T1000 (cell line): ENCODE data around the gene CCL28.
"Not testable (repeated sequence)": the region's sequence is repeated elsewhere in the genome, so short reads cannot be mapped to it uniquely, and the experiment has no call there.

Experiments
- DNase-seq: peaks from one replicate; lab custom pipeline; 2025; ENCODE audit warnings: mixed read lengths; lab: John Stamatoyannopoulos, UW

The CCL28 gene, protein sequence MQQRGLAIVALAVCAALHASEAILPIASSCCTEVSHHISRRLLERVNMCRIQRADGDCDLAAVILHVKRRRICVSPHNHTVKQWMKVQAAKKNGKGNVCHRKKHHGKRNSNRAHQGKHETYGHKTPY

DNA sequence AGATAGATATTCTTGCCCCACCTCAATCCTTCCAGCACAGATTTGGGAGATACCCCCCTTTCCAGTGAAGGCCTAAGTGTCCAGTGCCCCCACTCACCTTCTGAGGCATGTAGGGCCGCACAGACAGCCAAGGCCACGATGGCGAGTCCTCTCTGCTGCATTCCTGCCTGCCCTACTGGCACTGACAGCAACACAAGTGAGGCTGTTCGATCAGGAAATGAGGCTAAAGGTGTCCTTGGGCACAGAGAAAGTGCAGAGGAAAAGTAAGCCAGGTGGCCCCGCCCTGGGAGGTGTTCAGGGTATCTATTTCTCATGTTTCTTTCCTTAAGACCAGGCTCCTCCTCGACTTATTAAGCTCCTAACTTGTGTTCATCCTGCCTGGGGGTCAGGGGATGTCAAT, at the start of gene CCL28:
Gene CCL28 (minus strand): TSS at position 236 of the 400 bp plus-strand sequence. CDS start 75 bp downstream, at position 161.
- no peak for DNase-seq

DNA sequence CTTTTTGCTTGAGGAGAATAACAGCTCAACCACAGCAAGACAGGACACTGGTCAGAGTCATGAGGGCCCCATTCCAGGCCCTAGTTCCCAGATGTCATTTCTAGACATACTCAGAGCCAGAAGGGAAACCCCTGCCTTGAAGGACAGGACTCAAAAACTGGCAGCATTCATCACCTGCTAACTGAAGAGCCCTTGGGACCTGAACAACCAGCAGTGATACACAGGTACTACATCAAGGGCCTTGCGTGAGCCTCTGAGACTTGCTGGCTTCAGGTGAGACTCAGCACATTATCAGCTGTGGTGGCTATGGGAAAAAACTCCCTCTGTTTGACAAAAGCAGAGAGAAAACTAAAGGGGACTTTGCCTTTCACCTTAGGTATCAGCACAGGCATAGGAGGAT, 48.9 kb upstream of the CCL28 start:
- no peak for DNase-seq

DNA sequence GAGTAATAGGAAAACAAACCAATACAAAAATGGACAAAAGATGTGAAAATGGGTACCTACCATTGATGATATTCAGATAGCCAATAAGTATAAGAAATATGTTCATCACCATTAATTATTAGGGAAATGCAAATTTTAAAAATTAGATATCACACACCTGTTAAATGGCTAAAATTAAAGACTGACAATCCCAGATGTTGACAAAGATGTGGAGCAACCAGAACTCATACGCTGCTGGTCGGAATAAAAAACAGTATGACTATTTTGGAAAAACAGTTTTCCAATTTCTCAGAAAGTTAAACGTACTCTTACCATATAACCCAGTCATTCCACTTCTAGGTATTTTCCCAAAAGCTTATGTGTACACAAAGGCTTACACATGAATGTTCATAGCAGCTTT, 44.4 kb upstream of the CCL28 start:
- DNase-seq: no peak

DNA sequence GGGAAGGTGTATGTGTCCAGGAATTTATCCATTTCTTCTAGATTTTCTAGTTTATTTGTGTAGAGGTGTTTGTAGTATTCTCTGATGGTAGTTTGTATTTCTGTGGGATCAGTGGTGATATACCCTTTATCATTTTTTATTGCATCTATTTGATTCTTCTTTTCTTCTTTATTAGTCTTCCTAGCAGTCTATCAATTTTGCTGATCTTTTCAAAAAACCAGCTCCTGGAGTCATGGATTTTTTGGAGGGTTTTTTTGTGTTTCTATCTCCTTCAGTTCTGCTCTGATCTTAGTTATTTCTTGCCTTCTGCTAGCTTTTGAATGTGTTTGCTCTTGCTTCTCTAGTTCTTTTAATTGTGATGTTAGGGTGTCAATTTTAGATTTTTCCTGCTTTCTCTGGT, 29.4 kb upstream of the CCL28 start:
- DNase-seq: not testable (repeated sequence)

DNA sequence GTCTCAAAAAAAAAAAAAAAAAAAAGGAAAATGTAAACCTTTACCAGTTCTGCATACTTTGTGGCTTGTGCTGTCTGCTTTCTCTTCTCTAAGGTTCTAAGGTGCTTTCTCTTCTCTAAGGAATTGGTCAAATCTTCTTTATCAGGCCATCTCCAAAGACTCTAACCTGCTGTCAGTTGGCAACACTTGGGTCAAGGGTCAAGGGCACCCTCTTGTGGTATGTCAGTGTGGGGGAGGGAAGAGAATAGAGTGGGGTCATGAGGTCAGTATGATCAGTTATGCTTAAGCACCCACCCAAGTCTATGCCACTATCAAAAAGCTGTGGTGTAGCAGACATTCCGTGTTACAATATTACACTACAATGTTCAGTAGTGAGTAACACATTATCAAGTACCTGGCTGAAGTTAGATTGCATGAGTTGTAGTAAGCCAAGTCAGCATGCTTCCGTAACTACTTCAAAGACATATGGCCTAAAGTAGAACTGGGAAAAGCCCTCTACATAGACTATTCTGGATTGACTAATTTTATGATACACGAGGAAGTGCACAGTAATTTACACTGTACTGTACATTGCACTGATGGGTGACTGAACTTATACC, 25.0 kb upstream of the CCL28 start:
- DNase-seq: no peak

DNA sequence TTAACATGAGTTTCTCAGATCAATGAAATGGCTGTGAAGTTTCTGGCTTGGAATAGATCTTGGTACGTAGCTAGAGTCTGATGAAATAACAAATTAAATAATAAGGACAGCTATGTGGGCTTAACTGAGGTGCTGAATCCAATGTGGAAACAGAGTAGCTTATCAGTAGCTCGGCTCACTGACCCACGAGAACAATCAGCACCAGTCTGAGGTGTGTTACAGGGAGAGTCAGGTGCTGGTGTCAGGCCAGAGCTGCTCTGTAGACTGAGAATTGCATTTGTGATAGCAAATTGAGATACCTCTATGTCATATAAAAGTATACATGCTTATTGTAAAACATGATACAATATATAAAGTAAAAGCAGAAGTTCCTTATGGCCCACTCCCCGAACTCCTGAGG, 21.2 kb upstream of the CCL28 start:
- DNase-seq: no peak

DNA sequence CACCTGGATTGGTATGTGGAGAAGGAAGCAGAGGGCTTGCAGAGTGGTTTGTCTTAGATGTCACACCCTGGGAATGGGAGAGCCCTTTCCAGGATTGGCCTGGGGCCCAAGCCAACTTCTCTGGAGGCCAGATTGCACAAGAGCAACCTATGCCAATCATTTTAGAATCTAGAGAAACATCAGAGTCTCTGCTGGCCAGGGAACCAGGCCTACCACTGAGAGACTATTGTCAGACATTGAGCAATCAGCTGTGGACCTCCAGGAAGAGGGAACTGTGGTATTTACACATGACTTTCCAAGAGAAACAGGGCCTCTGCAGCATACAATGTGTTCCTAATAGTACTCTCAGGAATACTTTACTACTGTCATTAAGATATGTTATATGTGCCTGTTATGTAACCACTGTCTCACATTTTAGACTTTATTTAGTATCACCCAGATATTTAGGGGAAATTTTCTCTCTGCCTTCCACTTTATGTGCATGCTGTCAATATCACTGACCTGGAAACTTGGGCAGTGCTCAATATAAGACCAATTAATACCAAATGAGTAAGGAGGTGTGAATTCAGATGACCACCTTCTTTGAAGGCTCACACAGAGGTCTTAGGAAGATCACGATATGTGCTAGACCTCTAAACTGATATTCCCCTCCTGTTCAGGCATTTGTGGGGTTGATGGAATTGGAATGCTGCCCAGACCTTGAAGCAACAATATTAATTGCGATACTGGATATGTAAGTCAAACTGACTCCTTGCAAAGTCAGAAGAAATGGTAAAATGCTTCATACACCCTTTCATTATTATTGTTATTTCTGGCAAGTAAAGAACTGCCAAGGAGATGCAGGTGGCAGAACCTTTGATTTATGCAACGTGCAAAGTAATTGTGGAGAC, 20.5 kb upstream of the CCL28 start:
- DNase-seq: no peak

DNA sequence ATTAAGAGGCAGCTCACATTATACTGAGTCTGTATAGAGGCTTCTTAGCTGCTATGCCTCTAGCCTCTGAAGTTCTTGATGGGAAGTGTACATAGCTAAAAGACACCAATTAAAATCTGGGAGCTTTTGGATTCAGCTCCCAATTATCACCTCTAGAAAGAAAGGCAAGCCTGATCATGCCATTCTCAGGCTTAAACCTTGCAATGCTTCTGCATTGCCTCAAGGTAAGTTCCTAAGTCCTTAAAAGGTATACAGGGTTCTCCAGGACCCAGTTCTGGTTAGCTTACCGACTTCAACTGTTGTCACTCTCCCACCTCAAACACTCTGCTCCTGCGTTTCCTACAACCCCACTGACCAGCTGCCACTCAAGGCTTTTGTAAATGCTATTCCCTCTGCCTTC, 17.5 kb upstream of the CCL28 start:
- no peak for DNase-seq

DNA sequence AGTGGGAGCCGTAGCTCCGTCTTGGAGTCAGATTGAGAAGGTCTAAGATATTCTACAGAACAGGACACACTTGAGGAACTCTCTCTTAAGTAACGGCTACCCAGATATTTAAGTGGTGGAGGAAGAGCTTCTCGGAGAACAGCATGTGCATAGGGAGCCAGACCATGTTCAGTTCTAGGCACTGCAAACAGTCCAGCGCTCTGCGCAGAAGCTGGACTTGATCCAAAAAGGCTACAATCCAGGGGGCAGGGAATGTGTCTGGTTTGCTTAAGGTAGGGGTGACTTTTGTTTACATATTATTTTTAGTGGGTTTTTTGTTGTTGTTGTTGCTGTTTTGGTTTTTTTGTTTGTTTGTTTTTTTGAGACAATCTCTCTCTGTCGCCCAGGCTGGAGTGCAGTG, 16.8 kb upstream of the CCL28 start:
- DNase-seq: no peak

DNA sequence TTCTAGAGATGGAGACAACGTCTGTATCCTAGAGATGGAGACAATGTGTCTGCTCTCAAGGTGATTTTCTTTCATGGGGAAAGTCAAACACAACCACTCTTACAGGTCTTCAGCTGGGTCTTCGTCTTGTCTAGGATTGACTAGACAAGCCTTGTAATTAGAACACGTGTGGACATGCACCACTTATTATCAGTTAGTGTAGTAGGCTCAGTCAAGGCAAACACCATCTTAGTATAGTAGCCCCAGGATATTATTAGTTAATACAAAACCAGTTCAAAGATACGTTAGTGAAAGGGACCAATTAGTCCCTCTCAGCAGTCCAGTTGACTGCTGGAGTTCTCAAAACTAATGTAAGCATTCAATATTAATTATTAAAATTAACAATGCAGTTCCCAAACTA, 15.1 kb upstream of the CCL28 start:
- DNase-seq: no peak

DNA sequence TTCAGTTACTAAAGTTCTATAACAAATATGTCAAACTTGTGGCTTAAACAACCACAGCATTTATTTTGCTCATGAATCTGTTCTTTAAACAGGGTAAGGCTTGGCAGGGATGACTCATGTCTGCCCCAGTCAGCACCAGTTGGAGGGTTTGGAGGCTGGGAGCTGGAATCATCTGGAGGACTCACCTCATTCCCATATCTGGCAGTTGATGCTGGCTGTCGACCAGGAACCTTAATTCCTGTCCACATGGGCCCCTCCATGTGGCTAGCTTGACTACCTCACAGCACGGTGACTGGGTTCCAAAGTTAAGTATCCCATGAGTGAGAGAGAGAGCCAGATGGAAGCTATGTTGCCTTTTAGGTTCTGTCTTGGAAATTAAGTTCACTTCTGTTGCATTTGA, 13.8 kb upstream of the CCL28 start:
- DNase-seq: no peak

DNA sequence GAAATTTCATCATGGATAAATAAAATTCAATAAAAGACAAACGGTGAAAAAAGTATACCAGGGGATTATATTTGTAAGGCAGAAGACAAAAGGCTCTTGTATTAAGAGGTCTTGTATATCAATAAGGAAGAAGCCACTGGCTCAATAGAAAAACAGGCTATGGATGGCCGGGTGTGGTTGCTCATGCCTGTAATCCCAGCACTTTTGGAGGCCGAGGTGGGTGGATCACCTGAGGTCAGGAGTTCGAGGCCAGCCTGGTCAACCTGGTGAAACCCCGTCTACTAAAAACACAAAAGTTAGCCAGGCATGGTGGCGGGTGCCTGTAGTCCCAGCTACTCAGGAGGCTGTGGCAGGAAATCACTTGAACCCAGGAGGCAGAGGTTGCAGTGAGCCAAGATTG, 10.9 kb upstream of the CCL28 start:
- not testable (repeated sequence) for DNase-seq

DNA sequence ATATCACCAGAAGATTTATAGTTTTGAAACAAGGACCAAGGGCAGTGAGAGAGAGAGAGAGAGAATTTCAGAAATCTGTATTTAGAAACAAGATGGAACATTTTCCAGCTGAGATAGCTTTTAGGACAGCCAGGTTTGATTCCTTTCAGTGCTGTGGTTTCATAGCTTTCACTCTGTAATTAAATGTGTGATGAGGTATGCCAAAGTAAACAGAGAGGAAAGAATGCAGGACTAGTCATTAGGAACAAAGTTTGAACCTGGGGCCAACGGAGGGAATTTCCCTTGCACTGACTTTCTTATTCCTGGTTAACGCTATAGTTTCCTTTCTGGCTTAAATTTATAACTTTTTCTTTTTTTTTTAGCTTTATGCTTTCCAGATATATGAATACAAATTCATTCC, 10.0 kb upstream of the CCL28 start:
- no peak for DNase-seq

DNA sequence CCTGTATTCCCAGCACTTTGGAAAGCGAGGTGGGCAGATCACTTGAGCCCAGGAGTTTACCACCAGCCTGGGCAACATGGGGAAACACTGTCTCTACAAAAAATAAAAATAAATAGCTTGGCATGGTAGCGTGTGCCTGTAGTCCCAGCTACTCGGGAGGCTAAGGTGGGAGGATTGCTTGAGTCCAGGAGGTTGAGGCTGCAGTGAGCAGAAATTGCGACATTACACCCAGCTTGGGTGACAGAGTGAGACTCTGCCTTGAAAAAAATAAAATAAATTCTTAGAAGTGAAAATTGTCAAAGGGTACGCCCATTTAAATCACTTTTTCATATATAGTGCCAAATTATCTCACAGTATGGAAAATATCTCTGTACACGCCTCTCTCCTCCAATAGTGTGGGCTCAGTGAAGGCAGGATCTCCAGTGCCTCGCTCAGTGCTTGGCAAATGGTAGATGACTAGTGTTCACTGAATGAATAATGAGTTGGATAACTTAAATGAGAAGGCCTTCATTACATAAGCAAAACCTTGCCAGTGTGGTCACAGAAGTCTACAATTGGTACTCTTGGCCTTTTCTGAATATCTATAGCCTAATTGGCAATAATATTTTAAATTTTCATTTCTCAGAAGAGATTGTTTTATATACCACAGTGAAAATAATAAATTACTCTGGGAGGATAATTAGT, 9.4 kb upstream of the CCL28 start:
- no peak for DNase-seq

DNA sequence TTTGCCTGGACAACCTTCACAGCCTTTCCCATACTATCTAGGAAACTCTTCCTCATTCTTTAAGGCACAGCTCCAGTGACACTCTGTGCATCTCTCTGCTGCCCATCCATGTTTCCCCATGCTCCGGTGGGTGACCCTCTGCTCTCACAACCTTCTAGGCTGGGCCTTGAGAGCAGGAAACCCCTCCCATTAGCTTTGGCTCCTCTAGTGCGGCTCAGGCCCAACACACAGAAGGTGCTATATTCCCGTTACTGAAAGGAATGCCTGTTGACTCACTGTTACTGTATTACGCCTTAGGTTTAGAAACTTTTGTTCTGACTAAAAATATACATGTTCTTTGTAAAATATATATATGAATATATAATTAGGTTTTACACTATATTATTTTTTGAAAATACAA, 8.1 kb upstream of the CCL28 start:
- no peak for DNase-seq

DNA sequence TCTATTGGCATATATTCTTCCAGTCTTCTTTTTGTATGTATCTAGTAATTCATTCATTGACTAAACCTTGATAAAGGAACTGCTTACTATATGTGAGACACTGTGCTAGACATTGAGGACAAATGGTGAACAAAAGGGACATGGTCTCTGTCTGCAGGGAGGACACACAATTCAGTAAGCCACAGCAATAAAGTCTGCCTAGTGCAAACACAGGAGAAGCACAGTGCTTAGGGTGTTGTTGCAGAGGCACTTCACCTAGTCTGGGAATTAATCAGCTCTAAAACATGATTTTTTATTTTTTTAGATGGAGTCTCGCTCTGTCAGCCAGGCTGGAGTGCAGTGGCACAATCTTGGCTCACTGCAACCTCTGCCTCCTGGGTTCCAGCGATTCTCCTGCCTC, 6.4 kb upstream of the CCL28 start:
- DNase-seq: no peak

DNA sequence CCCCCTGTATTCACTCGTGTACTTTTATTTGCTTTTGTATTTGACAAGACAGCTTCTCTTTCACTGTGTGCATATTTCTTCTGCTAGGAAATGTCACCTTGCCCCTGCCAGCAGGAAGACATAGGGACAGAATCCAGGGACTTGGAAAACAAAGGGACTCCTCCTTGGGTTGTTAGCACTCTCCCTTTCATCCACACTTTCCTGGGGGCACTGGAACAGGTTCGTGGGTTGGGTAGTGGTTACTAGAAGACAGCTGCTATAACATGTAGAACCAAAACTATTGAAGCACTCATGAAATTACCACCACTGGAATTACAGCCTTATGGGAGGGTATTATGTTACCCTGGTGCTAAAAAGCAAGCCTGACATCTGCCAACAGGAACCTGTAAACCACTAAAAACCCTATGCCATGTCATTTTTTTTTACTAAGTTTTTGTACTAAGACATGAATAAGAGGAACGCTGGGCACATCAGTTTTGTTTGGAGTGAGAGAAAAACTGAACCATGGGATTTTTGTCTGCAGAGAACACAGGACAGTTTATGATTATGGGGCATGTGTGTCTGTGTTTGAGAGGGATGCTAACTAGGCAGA, 4.7 kb upstream of the CCL28 start:
- no peak for DNase-seq

DNA sequence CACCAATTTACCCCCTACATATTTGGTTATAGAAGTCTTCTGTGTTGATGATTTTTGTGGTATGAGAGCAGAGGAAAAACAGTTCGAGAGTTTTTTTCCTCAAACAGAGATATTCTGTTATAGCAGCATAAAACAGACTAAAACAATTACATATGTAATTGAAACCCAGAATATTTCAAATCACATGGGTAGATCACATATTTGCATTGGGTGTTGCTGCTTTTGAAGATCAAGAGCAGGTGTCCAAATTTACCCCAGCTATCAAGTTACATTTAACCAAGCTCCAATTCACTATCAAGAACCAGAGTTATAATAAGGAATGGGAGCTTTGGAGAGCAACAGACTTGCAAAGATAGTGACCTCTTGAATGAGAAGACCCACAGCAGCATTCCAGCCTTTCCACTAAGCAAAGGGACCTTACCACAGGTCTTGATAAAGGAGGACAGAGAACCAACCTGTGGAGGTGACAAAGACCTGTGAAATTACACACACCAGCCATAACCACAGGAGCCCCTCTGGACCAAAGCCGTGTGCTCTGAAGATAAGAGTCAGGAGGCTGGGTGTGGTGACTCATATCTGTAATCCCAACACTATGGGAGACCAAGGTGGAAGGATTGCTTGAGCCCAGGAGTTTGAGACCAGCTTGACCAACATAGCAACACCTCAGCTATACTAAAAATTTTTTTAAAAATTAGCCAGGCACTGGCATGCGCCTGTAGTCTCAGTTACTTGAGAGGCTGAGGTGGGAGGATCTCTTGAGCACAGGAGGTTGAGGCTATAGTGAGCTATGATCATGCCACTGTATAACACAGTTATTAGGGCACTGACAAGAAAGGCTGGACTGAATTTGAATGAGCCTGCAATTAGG, 4.0 kb upstream of the CCL28 start:
- no peak for DNase-seq

DNA sequence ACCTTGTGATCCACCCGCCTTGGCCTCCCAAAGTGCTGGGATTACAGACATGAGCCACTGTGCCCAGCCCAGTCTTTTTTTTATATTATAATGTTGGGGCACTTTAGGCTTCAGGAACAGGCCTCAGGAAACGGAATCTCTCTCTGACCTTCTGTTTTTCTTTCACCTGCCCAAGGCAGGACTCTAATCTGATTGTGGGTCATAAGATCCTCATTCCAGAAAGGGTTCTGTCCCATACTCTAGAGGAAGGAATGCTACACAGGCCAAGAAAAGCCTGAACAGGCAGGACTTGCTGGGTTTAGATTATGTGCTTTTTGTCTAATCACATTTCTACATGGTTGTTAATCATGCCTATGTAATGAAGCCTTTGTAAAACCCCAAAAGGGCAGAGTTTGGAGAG, 1.8 kb upstream of the CCL28 start:
- DNase-seq: no peak

DNA sequence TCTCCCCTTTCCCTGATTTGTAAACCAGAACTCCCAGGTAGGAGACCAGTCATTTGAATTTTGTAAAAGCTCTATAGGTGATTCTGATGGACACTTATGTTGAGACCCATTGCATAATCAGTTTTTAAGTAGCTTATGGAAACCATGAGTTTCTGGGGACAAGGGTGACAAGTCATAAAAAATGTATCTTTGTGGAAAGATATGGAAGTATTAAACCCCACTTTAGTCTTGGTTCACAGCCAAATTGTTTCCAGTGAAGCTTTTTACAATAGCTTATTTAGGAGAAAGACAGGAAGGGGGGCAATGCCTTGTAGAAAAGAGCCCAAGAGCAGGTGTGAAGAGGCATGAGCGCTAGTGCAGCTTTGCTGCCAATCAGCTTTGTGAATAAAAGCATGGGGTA, 453 bp upstream of the CCL28 start:
- no peak for DNase-seq

DNA sequence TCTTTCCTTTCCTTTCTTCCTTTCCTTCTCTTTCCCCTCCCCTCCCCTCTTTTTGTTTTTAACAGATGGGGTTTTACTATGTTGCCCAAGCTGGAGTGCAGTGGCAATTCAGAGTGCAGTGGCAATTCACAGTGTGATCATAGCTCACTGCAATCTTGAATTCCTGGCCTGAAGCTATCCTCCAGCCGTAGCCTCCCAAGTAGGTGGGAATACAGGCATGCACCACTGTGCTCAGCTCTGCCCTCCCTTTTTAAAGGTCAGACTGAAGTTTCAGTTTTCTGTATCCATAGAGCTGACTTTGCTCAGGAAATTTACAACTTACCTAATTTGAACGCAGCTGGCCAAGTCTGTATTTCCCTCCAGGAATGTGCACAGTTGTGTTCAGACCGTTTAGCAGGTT, 696 bp downstream of the CCL28 start:
- DNase-seq: no peak

DNA sequence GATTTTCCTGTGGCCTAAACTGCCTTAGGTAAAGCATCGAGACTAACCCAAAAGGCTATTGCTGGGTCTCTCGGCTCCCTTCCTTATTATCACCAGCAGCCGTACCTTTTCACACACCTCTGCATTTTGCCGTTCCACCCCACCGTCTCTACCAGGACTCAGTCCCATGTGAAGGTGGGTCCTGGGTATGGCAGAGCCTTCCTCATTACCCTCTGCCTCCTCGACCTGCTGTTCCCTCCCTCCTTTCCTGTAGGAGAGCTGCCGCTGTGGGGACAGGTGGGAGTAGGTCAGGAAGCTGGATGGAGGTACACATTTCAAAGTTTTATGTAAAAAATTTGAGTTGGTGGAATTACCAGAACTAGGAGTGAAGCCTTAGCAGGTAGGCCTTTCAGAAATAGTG, 1.8 kb downstream of the CCL28 start:
- DNase-seq: no peak
